Pons (tissue), 1 donor: ENCODE results near the gene MDM1.

Experiments used
- DNase-seq: peaks from one replicate; pipeline ENCODE4 v3.0.0-alpha.2; 2016; ENCODE audit warnings: low spot score

The MDM1 gene

DNA sequence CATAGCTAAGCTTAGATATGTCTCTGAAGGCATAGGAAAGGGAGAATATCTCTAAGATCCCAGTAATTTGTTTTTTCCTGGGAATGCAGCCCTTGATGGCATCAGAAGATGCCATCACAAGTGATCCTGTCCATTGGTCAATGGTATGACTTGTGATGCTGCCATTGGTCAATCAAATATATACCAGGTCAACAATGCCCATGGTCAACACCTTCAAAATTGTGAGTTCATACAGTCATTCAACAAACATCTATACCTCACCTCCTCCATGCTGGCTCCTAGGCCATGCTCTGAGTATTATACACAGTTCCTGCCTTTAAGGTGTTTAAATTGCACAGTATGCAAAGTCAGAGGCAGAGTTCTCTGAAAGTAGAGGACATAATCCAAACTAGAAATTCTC, 59.4 kb downstream of the MDM1 start:
- no peak for DNase-seq

DNA sequence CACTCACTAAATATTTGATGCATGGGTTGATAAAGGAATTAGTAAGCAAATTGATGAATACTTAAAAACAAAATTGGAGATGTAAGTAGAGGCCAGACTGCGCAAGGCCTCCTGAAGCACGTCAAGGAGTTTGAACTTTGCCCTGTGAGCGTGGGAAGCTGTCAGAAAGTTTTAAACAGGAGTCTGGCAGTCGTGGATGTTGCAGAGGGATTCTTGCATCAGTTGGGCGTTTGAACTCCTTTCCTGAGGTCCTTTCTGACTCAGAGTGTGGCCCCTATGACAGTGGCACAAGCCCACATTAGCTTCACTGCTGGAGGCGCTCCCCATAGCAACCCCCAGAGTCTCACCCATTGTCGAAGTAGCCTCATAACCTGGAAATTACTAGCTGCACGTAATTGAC, 60.8 kb downstream of the MDM1 start:
- DNase-seq: no peak

DNA sequence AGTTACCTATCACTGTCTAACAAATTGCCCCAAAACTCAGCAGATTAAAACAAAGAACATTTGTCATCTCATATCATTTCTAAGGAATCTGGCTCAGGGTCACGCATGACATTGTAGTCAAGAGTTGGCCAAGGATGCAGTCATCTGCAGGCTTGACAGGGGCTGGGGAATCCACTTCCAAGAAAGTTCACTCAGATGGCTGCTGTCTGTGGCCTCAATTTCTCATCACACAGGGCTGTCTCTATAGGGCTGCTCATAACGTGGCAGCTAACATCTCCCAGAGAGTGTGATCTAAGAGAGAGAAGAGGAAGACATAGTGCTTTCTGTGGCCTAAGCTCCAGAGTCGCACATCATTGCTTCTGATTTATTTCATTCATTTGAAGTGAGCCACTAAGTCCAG, 61.8 kb downstream of the MDM1 start:
- DNase-seq: no peak

DNA sequence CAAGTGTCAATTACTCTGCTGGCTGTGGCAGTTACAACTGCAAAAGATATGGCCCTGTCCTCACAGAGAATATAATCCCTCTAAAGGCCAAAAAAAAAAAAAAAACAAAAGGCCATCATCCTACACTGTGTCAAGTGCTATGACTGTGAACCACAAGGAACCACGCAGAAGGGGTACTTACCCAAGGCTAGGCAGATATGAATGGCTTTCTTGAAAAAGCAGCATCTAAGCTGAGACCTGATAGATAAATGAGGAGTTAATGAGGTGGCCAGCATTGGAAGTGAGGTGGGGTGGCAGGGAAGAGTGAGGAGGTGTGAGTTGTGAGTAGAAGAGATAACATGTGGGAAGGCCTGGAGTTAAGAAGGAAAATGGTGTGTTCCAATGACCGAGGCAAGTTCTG, 62.4 kb downstream of the MDM1 start:
- no peak for DNase-seq

DNA sequence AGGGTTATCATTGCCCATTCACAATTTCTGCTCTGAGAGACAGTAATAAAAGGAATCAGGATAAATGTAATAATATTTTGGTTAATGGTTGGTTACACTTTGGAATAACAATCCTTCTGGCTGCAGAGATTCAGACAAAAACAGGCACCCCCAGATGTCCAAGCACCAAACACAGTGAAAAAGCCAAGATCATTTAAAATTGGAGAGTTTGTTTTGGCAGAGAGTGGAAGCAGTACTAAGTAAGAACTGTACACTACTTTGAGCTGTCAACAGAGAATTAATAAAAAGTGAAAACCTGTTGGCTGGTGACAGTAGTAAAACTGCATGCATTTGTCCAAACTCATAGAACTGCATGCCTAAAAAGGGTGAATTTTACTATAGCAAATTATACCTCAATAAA, 63.2 kb downstream of the MDM1 start:
- DNase-seq: no peak

DNA sequence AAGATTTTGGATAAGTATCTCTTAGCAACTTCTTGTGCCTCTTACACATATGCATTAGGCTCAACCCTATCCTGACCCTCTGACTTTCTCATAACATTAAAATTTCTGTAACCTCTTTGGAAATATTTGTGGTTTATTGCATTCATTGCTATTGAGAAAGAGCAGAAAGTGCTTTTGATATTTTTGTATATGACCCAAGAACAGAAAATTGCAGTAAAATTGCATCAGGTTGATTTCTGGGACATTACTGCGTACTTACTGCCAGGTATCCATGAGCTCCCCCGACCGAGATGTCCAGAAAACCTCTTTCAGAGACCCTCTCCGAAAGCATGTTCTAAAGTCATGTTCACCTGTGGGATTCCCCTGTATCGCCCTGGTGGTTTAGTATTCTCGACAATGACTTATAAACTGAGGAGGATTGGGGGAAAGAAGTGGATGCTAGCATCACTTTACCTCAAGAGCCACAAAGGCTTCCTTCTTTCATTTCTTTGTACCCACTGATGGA, 64.2 kb downstream of the MDM1 start:
- DNase-seq: no peak

DNA sequence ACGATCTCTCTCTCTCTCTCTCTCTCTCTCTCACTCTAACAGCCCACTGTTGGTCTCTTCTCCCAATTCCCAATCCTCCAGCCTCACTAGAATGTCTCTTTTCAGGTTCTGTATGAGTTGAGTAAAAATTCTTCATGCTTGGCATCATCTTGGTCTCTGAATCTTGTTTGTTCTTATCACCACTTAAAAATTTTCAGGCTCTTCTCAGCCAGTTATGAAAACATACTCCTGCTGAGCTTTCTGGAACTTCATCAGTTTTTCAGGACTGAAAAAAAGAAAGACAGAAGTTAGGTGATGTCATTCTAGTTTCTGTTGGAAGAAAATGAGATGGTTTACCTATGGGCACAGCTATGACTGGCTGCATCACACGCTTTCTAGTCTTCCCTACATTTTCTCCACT, 67.3 kb downstream of the MDM1 start:
- DNase-seq: no peak

DNA sequence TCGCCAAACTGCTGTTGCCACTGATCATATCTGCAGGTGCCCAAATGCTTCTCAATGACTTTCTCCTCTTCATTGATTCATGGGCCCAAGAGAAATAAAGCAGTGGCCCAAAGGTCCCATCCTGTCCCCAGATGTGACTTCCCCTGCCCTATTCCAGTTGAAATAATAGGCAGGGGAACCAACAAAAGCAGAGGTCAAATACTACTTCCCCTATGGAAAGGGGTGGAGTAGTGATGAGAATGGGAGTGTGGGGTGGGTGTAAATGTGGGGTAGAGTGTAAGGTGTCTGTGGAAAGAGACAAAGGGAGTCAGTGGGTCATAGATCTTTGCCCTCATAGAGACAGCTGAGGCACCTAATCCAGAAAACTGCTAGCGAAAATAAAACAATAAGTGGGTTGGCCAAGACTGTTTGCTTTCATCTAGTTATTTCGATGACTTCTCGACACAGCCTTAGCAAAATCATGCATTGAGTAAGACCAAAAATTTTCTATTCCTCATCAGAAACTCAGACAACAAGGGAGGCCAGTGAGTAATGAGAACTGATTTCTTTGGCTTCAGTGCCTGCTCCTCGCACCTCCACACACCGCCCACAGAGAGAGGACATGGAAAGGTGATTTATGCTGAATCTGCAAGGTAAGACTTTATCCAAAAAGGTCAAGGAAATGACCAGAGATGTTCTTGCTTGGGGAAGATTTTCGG, 67.9 kb downstream of the MDM1 start:
- no peak for DNase-seq

DNA sequence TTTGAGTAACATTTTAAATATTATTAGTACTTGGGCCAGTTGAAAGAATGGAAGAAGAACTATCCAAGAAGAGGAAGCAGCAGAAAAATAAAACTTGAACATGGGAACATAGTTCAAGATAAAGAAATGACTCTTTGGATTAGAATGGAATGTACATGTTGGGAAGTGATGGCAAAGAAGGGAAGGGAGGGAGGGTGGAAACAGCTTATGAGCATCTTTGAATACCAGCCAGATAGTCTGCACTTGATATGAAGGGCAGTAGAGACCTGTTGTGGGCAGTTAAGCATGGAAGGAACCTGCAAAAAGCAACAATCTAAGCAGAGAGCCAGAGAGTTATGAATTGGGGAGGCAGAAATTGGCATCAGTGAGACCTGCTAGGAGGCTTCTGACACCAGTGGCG, 68.8 kb downstream of the MDM1 start:
- DNase-seq: no peak

DNA sequence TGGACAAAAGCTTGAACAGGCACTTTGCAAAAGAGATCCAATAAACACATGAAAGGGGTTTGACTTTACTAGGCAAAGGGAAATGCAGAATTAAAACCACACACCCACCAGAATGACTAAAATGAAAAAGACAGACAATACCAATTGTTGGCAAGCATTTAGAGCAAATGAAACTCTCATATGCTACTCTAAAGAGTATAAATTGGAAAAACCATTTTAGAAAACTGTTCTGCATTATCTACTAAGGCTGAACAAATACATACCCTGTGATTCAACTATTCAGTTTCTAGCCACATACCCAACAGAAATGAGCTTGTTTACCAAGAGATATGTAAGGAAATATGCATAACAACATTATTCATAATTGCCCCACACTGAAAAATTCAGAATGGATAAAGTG, 70.3 kb downstream of the MDM1 start:
- no peak for DNase-seq

DNA sequence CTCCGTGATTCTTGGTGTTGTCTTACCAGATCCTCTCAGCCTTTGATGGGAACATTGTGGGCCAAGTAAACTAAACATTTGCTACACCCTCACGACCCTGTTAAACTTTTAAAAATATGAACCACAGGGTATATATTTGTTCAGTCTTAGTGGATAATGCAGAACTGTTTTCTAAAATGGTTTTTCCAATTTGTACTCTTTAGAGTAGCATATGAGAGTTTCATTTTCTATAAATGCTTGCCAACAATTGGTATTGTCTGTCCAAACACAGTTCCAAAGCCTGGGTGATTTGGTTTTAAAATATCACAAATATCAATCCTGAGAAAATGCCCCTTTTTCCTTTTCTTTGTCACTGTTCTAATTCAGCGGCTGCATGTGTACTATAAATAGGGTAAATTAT, 72.0 kb downstream of the MDM1 start:
- no peak for DNase-seq

DNA sequence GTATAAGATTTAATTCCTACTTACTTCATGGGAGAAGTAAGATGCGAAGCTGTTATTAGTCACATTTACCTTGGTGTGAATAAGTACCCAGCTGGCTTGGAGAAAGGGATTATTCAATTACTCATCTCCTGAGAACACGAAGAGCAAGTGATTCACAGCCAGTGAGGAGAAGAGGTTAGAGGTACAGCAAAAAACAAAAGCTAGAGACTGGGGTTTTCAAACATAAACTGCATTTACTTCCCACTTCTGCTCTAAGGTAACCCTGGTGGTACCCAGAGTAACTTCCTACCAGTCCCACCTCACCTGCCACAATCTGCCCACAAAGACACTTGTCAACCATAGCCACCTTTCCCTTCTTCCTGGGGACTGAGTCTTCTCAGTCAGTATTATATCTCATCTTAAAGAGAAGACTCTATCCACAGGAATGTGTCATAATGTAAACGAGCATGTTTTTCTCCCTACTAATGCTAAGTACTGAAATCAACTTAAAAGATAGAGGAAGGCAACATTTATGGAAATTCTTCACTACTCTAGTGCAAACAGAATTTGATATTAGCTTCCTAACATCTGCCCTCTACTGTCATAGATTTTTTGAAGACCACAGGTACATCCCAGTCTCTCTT, 72.7 kb downstream of the MDM1 start:
- DNase-seq: no peak

DNA sequence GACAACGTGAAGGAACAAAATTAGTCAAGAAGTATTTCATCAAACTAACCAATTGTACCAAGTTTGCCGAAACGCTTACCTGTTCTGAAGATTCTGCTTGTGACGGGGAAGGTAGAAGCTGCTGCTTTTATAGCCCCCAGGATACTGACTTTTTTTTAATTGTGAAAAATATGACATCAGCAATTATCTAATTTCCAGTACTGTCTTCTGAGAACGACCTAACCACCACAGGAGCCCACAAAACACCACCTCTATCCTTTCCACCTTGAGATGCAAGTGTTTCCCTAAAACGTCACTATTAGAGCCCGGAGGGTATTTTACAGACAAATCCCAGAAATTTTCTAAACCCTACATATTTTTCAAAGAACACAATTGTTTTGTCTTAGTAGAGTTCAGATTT, 78.7 kb downstream of the MDM1 start, which contains the start of gene IL22:
TSS of gene IL22 (minus strand) at position 101 of the 400 bp plus-strand sequence. CDS start 156 bp downstream, outside the sequence.
- no peak for DNase-seq

DNA sequence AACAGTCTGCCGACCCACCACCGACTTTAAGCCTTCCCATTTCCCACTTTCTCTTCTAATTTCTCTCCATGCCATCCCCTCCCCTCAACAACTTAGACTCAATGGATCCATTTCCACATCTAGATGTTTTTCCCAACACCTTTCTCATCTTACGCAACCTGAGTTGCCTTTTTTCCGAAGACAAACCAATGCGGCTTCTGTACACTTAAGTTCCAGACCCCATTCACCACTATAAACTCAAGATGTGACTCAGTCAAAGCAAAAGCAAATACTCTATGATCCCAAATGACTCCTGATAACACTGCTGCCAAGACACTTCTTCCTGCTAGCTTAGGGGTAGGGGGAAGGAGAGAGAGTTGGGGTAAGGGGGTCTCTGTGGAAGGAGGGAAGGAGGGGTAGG, 80.1 kb downstream of the MDM1 start:
- DNase-seq: no peak

DNA sequence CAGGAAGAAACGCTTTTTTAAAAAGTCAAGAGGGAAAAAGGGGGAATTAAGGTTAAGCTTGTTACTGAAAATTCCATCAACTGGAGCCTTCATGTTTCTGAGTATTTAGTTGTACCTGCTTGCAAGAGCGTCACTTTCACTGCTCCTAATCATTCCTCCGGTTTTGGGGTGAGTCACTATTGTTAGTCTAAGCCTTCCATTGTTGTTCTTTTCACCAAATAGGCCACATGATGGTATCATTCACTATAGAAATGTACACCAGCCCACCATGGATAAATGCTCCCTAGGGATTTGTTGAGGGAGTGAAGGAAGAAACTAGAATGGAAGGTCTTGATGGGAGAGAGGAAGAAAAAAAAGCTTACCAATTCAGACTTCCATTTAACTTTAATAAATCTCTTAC, 81.7 kb downstream of the MDM1 start:
- no peak for DNase-seq

DNA sequence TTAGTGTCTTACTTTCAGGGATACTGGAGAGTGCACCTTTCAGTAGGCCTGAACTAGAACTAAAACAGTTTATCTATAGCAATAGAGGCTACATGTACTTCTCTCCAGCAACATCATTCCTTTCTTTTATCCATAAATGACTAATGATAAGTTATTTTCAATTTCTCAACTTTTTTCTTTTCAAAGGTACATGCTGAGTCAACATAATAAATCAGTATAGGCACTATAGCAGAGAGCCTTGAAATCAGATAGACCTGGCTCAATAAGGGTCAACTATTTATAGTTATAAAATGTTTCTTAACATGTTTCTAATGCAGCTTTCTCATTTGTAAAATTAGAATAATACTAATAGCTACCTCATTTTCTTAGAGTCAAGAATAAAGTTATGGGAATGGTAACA, 84.4 kb downstream of the MDM1 start:
- no peak for DNase-seq

DNA sequence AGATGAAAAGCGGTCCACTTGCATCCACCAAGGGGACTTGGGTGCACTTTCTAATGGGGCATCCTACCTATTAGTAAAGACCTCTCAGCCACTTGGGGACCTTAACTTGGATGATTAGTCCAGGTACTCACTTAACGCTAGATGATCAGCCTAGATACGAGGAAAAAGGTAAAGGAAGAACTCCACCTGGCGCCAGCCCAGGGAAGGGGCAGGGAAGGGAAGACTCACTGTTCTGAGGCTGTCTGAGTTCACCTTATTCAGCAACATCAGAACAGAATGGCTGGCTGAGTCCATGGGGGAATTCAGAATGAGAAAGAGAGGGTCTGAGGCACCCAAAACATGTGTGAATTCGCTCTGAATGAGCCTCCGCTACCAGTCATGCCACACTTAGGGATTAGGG, 85.8 kb downstream of the MDM1 start:
- no peak for DNase-seq

DNA sequence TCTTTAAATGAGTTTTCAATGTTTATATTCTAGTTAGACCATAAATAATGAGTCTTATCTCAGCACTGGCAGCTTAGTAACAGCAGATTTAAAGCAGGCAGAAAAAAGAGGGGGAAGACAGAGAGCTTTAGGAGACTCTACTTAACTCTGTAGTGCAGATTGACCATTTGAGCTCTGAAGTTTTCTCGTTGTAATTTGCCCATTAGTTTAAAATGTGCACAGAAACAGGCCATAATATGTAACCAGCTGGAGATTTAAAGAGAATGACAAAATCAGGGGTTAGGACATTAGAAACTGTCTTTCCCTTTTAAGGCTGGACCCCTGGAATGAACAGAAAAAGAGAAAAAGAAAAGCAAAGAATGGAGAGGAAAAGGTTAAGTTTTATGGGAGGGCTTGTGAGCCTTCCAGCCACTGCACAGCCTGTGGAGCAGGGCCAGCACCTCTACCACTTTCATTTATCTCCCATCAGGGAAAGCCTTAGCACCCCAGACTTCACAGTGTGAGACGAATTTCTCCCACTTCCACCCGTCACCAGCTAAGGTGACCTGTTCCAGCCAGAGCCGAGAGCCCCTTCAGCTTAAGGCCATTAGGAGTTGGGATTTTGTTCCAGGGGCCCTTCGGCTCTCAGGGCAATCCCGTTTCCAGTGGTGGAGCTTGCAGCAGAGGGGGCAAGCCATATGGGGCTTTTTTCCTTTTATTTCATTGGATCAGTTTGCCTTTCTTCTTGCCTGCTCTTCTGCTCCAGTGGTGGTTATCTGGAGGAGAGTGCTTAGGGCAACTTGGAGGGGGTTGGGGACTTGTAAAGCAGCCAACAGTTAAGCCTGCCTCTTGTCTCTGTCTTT, 86.8 kb downstream of the MDM1 start:
- no peak for DNase-seq
